Right lobe of liver (tissue), 6 donors: ENCODE results near the gene DISP3. TPM values are rescaled to one million over a fixed set of nuclear protein-coding genes. Genes with fewer than 3 reads are reported as not detected.

Experiments used
- ATAC-seq, 4 donors: fragments of 200-7000 bp; cut with Tn5 transposase; one replicate each; pipeline ENCODE4 v1.9.1; 2020; ENCODE audit warnings: mild to moderate bottlenecking in 4 of 4, moderate library complexity in 4 of 4
- DNase-seq, 3 donors: peaks; one replicate each; pipeline ENCODE4 v3.0.0-alpha.2; 2020
- H3K27ac ChIP-seq, 3 donors: fragments of 200-600 bp; one replicate each; pipeline ENCODE4 v1.8.0; 2022
- H3K27me3 ChIP-seq, 2 donors: fragments of 200-600 bp; one replicate each; pipeline ENCODE4 v1.8.0; 2022
- H3K36me3 ChIP-seq, 4 donors: fragments of 200-600 bp; sonication (generic) in 1 of 4; one replicate each; pipeline versions ENCODE4 v1.5.1 to v1.8.0; 2017 to 2022; ENCODE audit warnings: control low read depth in 1 of 4
- H3K4me1 ChIP-seq, 4 donors: fragments of 200-600 bp; sonication (generic) in 1 of 4; one replicate each; pipeline versions ENCODE4 v1.5.1 to v1.8.0; 2017 to 2022; ENCODE audit warnings: control low read depth in 1 of 4
- H3K4me3 ChIP-seq, 3 donors: fragments of 200-600 bp; one replicate each; pipeline ENCODE4 v1.8.0; 2022
- H3K9me3 ChIP-seq, 4 donors: fragments of 200-600 bp; sonication (generic) in 1 of 4; one replicate each; pipeline versions ENCODE4 v1.5.1 to v1.8.0; 2017 to 2022; ENCODE audit warnings: control low read depth in 1 of 4
- POLR2A ChIP-seq: fragments of 450-650 bp; IDR thresholded peaks from one replicate; pipeline ENCODE4 v1.6.1; 2017; ENCODE audit warnings: antibody characterized with exemption, mild to moderate bottlenecking
- WGBS: methylation state at CpG from one replicate; pipeline ENCODE4 v1.1.6; 2018; ENCODE audit warnings: low coverage, low lambda C conversion rate; ENCODE audit not compliant: insufficient coverage; ENCODE audit errors: missing lambda C conversion rate; 5-methylcytosine and 5-hydroxymethylcytosine counted together
- intact Hi-C, 2 donors: fragments of 100-400 bp; cut with DNase I; formaldehyde crosslinking; loops; one replicate each; pipeline versions ENCODE4 v1.11.2 to v1.14.1; 2022
- total RNA-seq, 6 experiments: library from RNA; depleted of rRNA in 2 of 6; stranded (reverse); fragments of >200 nt in 2 of 6; fragmentation: NEBNext Ultra II Directional in 3 of 6; extraction: Animal tissue kit (Norgen Biotek cat#: 25700) in 3 of 6; gene quantifications; one replicate each; pipeline versions ENCODE4 v1.1.0 to v1.2.4, GENCODE V29; 2016 to 2023
- TF ChIP-seq, protein P1 (sequence below), 4 donors: fragments of 200-600 bp in 3 of 4; fragments of 450-650 bp in 1 of 4; IDR thresholded peaks; one replicate each; pipeline versions ENCODE4 v1.5.1 to v1.8.0; 2016 to 2022; ENCODE audit warnings: antibody characterized with exemption in 4 of 4, mild to moderate bottlenecking in 2 of 4
- donor health status: DM: no; HTN: yes; CAD: no.
- donor health status: DM: no; HTN: no; CAD: no.
- donor health status: DM: no; HTN: no; CAD: no.
- donor health status: DM: no; HTN: yes; CAD: no.
- donor health status: DM: no; HTN: yes; CAD: no.

DISP3 gene
- total RNA-seq, 6 experiments from 2014 or later: 0.06 TPM; not detected in 5

GRCh38 chr1:11568687-11569086 lies 89.7 kb downstream of the DISP3 start:
- WGBS: 53% methylated on average over 8 of the region's 8 CpGs
- no peak for DNase-seq
- no peak overlapping the region for H3K27ac ChIP-seq
- ATAC-seq: no peak
- no peak for TF ChIP-seq POLR2A
- TF ChIP-seq, protein P1, sequence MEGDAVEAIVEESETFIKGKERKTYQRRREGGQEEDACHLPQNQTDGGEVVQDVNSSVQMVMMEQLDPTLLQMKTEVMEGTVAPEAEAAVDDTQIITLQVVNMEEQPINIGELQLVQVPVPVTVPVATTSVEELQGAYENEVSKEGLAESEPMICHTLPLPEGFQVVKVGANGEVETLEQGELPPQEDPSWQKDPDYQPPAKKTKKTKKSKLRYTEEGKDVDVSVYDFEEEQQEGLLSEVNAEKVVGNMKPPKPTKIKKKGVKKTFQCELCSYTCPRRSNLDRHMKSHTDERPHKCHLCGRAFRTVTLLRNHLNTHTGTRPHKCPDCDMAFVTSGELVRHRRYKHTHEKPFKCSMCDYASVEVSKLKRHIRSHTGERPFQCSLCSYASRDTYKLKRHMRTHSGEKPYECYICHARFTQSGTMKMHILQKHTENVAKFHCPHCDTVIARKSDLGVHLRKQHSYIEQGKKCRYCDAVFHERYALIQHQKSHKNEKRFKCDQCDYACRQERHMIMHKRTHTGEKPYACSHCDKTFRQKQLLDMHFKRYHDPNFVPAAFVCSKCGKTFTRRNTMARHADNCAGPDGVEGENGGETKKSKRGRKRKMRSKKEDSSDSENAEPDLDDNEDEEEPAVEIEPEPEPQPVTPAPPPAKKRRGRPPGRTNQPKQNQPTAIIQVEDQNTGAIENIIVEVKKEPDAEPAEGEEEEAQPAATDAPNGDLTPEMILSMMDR (IDR thresholded peaks at IDR 0.05): no peak
- intact Hi-C loops: no loop called here
- no peaks in the 10 kb centered on the region for H3K27me3 ChIP-seq
- no peaks in the 10 kb centered on the region for H3K36me3 ChIP-seq
- no peaks in the 10 kb centered on the region for H3K4me1 ChIP-seq
- H3K9me3 ChIP-seq: no peaks in the 10 kb centered on the region
- no peak overlapping the region for H3K4me3 ChIP-seq

GRCh38 chr1:11569551-11569950 lies 90.6 kb downstream of the DISP3 start:
- no peak overlapping the region for H3K27ac ChIP-seq
- H3K4me1 ChIP-seq: no peaks in the 10 kb centered on the region
- WGBS: 80% methylated on average over 2 of the region's 14 CpGs
- no peaks in the 10 kb centered on the region for H3K36me3 ChIP-seq
- no peaks in the 10 kb centered on the region for H3K9me3 ChIP-seq
- DNase-seq (no peak), ATAC-seq (no peak)
- H3K4me3 ChIP-seq: no peak overlapping the region
- intact Hi-C loops: no loop called here
- no peak for TF ChIP-seq POLR2A
- TF ChIP-seq, protein P1 (IDR thresholded peaks at IDR 0.05): no peak
- no peaks in the 10 kb centered on the region for H3K27me3 ChIP-seq

DNA sequence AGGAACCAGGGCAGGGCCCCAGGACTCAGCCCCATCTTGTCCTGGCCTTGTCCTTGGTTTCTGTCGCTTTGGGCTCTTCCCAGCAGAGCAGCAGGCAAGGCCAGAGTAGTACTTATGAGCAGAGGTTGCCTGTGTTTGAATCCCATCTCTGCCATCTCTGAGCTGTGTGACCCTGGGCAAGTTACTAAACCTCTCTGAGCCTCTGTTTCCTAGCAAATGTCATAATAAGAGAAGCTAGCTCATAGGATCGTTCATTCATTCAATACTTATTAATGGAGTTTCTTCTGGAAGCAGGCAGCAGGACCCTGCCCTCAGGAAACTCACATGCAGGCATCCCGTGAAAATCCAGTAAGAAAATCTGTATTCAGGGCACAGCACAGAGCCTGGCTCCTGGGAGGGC lies 91.0 kb downstream of the DISP3 start:
- Histone ChIP-seq H3K4me1 (no peaks in the 10 kb centered on the region), H3K27me3 (no peaks in the 10 kb centered on the region), H3K27ac (no peak overlapping the region), H3K36me3 (no peaks in the 10 kb centered on the region), H3K9me3 (no peaks in the 10 kb centered on the region), H3K4me3 (no peak overlapping the region)
- TF ChIP-seq POLR2A: no peak
- TF ChIP-seq, protein P1 (IDR thresholded peaks at IDR 0.05): no peak
- intact Hi-C loops: no loop called here
- 38% methylated on average over 3 of the region's 3 CpGs for WGBS
- no peak for ATAC-seq
- no peak for DNase-seq

GRCh38 chr1:11570821-11571380 lies 91.9 kb downstream of the DISP3 start:
- no peak for ATAC-seq
- Histone ChIP-seq H3K27me3 (no peaks in the 10 kb centered on the region), H3K9me3 (no peaks in the 10 kb centered on the region), H3K4me1 (no peaks in the 10 kb centered on the region), H3K27ac (no peak overlapping the region), H3K36me3 (no peaks in the 10 kb centered on the region), H3K4me3 (no peak overlapping the region)
- 27% methylated on average over 9 of the region's 16 CpGs for WGBS
- intact Hi-C loops: no loop called here
- DNase-seq: no peak
- no peak for TF ChIP-seq POLR2A

GRCh38 chr1:11571906-11572616 lies 93.1 kb downstream of the DISP3 start:
- Histone ChIP-seq H3K4me1 (no peaks in the 10 kb centered on the region), H3K4me3 (no peak overlapping the region), H3K36me3 (no peaks in the 10 kb centered on the region), H3K27ac (no peak overlapping the region), H3K9me3 (no peaks in the 10 kb centered on the region), H3K27me3 (no peaks in the 10 kb centered on the region)
- ATAC-seq (no peak), DNase-seq (no peak)
- whole genome bisulfite sequencing: 23% methylated on average over 5 of the region's 9 CpGs
- intact Hi-C loops: no loop called here
- TF ChIP-seq, protein P1 (IDR thresholded peaks at IDR 0.05): no peak
- no peak for TF ChIP-seq POLR2A
